Thyroid gland (tissue), 4 donors: ENCODE measurements around the gene DNMT3L.

ENCODE experiments used
- POLR2A ChIP-seq, 2 donors: fragments of 450-650 bp; IDR thresholded peaks; one replicate each; pipeline ENCODE4 v1.6.1; 2017; ENCODE audit warnings: antibody characterized with exemption in 2 of 2, mild to moderate bottlenecking in 2 of 2, moderate library complexity in 1 of 2
- TF ChIP-seq, protein P1 (sequence below), 6 experiments: fragments of 200-600 bp in 3 of 6; fragments of 450-650 bp in 3 of 6; sonication (generic) in 3 of 6; IDR thresholded peaks; one replicate each; pipeline ENCODE4 v1.5.1; 2016 to 2019; ENCODE audit warnings: antibody characterized with exemption in 6 of 6, mild to moderate bottlenecking in 2 of 6, inconsistent platforms in 1 of 6, moderate library complexity in 1 of 6

DNA sequence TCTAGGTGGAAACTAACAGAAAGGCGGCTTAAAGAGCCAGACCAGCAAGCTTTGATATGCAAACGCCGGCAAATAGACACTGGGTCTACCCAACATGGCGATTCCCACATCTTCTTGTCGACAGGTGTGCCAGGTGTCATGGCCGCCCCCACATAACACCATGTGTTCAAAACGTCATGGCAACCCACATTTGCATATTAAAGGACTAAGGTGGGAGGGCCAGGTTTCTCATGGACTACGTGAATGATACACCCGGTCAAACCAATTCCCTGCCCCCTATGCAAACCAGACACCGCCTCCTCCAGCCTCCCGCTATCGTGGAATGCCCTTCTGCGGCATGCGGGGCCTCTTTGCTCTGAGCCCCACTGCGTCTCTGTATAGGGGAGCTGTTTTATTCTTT lies 62.2 kb downstream of the DNMT3L start:
- TF ChIP-seq, protein P1, sequence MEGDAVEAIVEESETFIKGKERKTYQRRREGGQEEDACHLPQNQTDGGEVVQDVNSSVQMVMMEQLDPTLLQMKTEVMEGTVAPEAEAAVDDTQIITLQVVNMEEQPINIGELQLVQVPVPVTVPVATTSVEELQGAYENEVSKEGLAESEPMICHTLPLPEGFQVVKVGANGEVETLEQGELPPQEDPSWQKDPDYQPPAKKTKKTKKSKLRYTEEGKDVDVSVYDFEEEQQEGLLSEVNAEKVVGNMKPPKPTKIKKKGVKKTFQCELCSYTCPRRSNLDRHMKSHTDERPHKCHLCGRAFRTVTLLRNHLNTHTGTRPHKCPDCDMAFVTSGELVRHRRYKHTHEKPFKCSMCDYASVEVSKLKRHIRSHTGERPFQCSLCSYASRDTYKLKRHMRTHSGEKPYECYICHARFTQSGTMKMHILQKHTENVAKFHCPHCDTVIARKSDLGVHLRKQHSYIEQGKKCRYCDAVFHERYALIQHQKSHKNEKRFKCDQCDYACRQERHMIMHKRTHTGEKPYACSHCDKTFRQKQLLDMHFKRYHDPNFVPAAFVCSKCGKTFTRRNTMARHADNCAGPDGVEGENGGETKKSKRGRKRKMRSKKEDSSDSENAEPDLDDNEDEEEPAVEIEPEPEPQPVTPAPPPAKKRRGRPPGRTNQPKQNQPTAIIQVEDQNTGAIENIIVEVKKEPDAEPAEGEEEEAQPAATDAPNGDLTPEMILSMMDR (IDR thresholded peaks at IDR 0.05) = no peak
- no peak for TF ChIP-seq POLR2A (IDR thresholded peaks at IDR 0.05)
